CD4-positive, alpha-beta T cell treated with Interleukin-6 for 4 hours (primary cell): ENCODE data around the gene PCDHAC1.
A peak's percentile ranks its signal among the peaks of the same experiment; 100 is the strongest.
"Not testable (repeated sequence)": the region's sequence is repeated elsewhere in the genome, so short reads cannot be mapped to it uniquely, and the experiment has no call there.

ENCODE experiments used
- DNase-seq: peaks from one replicate; pipeline ENCODE4 v3.0.0-alpha.2; 2020; ENCODE audit warnings: mixed read lengths

The PCDHAC1 gene

GRCh38 chr5:140925806-140926442 lies at the start of gene PCDHAC1:
TSS of gene PCDHAC1 (plus strand) at chr5:140926299. CDS start at chr5:140926893, 594 bp downstream.
- DNase-seq, result no peak

GRCh38 chr5:140876541-140877261 lies 49.4 kb upstream of the PCDHAC1 start:
- DNase-seq, result not testable (repeated sequence)

GRCh38 chr5:140877262-140877581 lies 48.9 kb upstream of the PCDHAC1 start:
- no peak for DNase-seq

- no peak for DNase-seq
Measured at GRCh38 chr5:140881889-140882590, 44.1 kb upstream of the PCDHAC1 start, which contains the start of gene PCDHA13. TSS of gene PCDHA13 (plus strand) at chr5:140882124. CDS start at chr5:140882269, 145 bp downstream.

GRCh38 chr5:140882591-140882899 lies 43.6 kb upstream of the PCDHAC1 start:
- DNase-seq, result no peak

GRCh38 chr5:140883373-140883772 lies 42.7 kb upstream of the PCDHAC1 start:
- DNase-seq, result no peak

- no peak for DNase-seq
Measured at GRCh38 chr5:140883927-140884697, 42.0 kb upstream of the PCDHAC1 start.

GRCh38 chr5:140916325-140916724 lies 9.8 kb upstream of the PCDHAC1 start:
- no peak for DNase-seq

- DNase-seq, result no peak
Measured at GRCh38 chr5:140923601-140924000, 2.5 kb upstream of the PCDHAC1 start.

GRCh38 chr5:140926443-140927227 lies 536 bp downstream of the PCDHAC1 start:
- peak; percentile 5 for DNase-seq

- no peak for DNase-seq
Measured at GRCh38 chr5:140927228-140927573, 1.1 kb downstream of the PCDHAC1 start.

GRCh38 chr5:140934964-140935606 lies 9.0 kb downstream of the PCDHAC1 start:
- no peak for DNase-seq

- DNase-seq, result no peak
Measured at GRCh38 chr5:140946578-140946977, 20.5 kb downstream of the PCDHAC1 start.

GRCh38 chr5:140951636-140952035 lies 25.5 kb downstream of the PCDHAC1 start:
- no peak for DNase-seq

- DNase-seq, result no peak
Measured at GRCh38 chr5:140953234-140953633, 27.1 kb downstream of the PCDHAC1 start.

GRCh38 chr5:140962190-140962589 lies 36.1 kb downstream of the PCDHAC1 start:
- DNase-seq, result no peak

GRCh38 chr5:140964356-140964755 lies 38.3 kb downstream of the PCDHAC1 start:
- no peak for DNase-seq

- no peak for DNase-seq
Measured at GRCh38 chr5:140965905-140966292, 39.8 kb downstream of the PCDHAC1 start.

GRCh38 chr5:140966293-140967225 lies 40.5 kb downstream of the PCDHAC1 start, which contains the start of gene PCDHAC2:
TSS of gene PCDHAC2 (plus strand) at chr5:140966476. CDS start at chr5:140966767, 291 bp downstream.
- DNase-seq, result no peak

GRCh38 chr5:140967226-140967893 lies 41.3 kb downstream of the PCDHAC1 start:
- no peak for DNase-seq
